Osteoblast (primary cell): ENCODE data around the gene ARHGAP28. TPM values are rescaled to one million over a fixed set of nuclear protein-coding genes. Genes with fewer than 3 reads are reported as not detected.

Source experiments
- DNase-seq: peaks from one replicate; pipeline ENCODE4 v3.0.0; 2011; ENCODE audit warnings: low spot score, mixed read lengths; ENCODE audit not compliant: insufficient read length; ENCODE audit errors: missing footprints
- H2AFZ ChIP-seq: 2 replicates; pipeline ENCODE4 v1.6.0; 2011; ENCODE audit warnings: mild to moderate bottlenecking, low read length
- H3K27ac ChIP-seq: 2 replicates; pipeline ENCODE4 v1.5.1; 2011; ENCODE audit warnings: mild to moderate bottlenecking, low read depth, low read length, moderate library complexity
- H3K27me3 ChIP-seq: 2 replicates; pipeline ENCODE4 v1.6.0; 2012; ENCODE audit warnings: mild to moderate bottlenecking, control low read depth, inconsistent platforms, low read length, moderate library complexity; ENCODE audit not compliant: insufficient read depth
- H3K36me3 ChIP-seq: 2 replicates; pipeline ENCODE4 v1.5.1; 2011; ENCODE audit warnings: mild to moderate bottlenecking, low read length, control low read depth, moderate library complexity; ENCODE audit not compliant: insufficient read depth
- H3K4me1 ChIP-seq: 2 replicates; pipeline ENCODE4 v1.5.1; 2011; ENCODE audit warnings: mild to moderate bottlenecking, low read length, control low read depth, moderate library complexity; ENCODE audit not compliant: insufficient read depth
- H3K4me2 ChIP-seq: 2 replicates; pipeline ENCODE4 v1.6.0; 2011; ENCODE audit warnings: mild to moderate bottlenecking, low read length; ENCODE audit not compliant: insufficient read depth
- H3K4me3 ChIP-seq: fragments of 200-600 bp; sonication (generic); 3 replicates; pipeline ENCODE4 v1.5.1; 2012; ENCODE audit warnings: mild to moderate bottlenecking, low read length, inconsistent platforms; ENCODE audit not compliant: insufficient read depth
- H3K79me2 ChIP-seq: 2 replicates; pipeline ENCODE4 v1.6.0; 2012; ENCODE audit warnings: mild to moderate bottlenecking, low read length, control low read depth, inconsistent platforms; ENCODE audit not compliant: insufficient read depth
- H3K9me3 ChIP-seq: 2 replicates; pipeline ENCODE4 v1.5.1; 2011; ENCODE audit warnings: low read depth, low read length, control low read depth
- H4K20me1 ChIP-seq: 2 replicates; pipeline ENCODE4 v1.6.0; 2012; ENCODE audit warnings: mild to moderate bottlenecking, low read length, control low read depth; ENCODE audit not compliant: insufficient read depth
- total RNA-seq: library from RNA; depleted of rRNA; stranded (reverse); fragments of >200 nt; gene quantifications from 2 replicates; pipeline ENCODE4 v1.2.3, GENCODE V29; 2012
- TF ChIP-seq, protein P1 (sequence below): IDR thresholded peaks from 2 replicates; pipeline ENCODE4 v1.5.1; 2011; ENCODE audit warnings: mild to moderate bottlenecking, low read depth, low read length, moderate library complexity; ENCODE audit errors: extremely low read depth

ARHGAP28 gene
- total RNA-seq, 1 donor: 23.9 TPM

DNA sequence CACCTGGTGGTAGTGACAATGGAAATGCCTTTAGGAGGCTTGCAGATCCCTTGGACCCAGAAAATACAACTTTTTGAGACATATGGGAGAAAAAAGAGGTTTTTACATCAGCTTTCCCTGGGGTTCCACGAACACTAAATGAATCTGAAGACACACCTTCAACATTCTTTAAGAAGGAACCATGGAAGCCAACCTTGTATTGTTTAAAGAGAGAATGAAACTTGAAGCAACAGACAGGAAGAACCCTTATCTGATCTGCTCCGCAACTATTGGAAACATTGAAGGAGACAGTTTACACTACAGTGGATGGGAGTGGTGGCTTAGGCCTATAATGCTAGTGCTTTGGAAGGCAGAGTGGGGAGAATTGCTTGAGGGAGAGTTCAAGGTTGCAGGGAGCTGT is 197.6 kb downstream of the ARHGAP28 start:
- Histone ChIP-seq H3K4me3 (no peak overlapping the region), H3K27me3 (no peaks in the 10 kb centered on the region), H3K27ac (no peak overlapping the region), H4K20me1 (no peaks in the 10 kb centered on the region), H3K9me3 (no peaks in the 10 kb centered on the region), H3K36me3 (no peaks in the 10 kb centered on the region), H3K79me2 (no peaks in the 10 kb centered on the region), H3K4me2 (no peak overlapping the region), H3K4me1 (no peaks in the 10 kb centered on the region), H2AFZ (no peak overlapping the region)
- TF ChIP-seq, protein P1, sequence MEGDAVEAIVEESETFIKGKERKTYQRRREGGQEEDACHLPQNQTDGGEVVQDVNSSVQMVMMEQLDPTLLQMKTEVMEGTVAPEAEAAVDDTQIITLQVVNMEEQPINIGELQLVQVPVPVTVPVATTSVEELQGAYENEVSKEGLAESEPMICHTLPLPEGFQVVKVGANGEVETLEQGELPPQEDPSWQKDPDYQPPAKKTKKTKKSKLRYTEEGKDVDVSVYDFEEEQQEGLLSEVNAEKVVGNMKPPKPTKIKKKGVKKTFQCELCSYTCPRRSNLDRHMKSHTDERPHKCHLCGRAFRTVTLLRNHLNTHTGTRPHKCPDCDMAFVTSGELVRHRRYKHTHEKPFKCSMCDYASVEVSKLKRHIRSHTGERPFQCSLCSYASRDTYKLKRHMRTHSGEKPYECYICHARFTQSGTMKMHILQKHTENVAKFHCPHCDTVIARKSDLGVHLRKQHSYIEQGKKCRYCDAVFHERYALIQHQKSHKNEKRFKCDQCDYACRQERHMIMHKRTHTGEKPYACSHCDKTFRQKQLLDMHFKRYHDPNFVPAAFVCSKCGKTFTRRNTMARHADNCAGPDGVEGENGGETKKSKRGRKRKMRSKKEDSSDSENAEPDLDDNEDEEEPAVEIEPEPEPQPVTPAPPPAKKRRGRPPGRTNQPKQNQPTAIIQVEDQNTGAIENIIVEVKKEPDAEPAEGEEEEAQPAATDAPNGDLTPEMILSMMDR: no peak
- DNase-seq: no peak

DNA sequence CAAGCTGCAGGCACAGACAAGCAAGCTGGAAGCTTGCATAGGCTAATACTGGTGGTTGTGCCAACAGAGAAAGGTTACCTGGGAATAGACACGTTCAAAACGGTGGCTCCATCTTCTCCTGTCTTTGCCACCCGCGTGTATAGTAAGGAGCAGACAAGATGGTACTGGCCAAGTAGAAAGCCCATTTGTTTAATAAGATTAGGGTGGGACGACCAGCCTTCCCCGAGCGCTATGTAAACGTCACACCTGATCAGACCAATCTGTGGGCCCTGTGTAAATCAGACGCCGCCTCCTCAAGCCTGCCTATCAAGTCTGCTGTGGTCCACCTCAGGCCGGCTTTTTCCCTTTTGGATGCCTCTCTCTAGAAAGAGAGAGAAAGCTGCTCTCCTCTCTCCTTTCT is 198.8 kb downstream of the ARHGAP28 start:
- H3K27ac ChIP-seq: no peak overlapping the region
- no peak overlapping the region for H3K4me3 ChIP-seq
- no peak for DNase-seq
- no peak overlapping the region for H3K4me2 ChIP-seq
- H4K20me1 ChIP-seq: no peaks in the 10 kb centered on the region
- H3K9me3 ChIP-seq: no peaks in the 10 kb centered on the region
- no peaks in the 10 kb centered on the region for H3K79me2 ChIP-seq
- no peaks in the 10 kb centered on the region for H3K27me3 ChIP-seq
- TF ChIP-seq, protein P1: no peak
- no peaks in the 10 kb centered on the region for H3K4me1 ChIP-seq
- H3K36me3 ChIP-seq: no peaks in the 10 kb centered on the region
- no peak overlapping the region for H2AFZ ChIP-seq

GRCh38 chr18:6929370-6930102 is 200.0 kb downstream of the ARHGAP28 start:
- no peaks in the 10 kb centered on the region for H3K9me3 ChIP-seq
- no peaks in the 10 kb centered on the region for H4K20me1 ChIP-seq
- TF ChIP-seq, protein P1: no peak

GRCh38 chr18:6934859-6935258 is 205.3 kb downstream of the ARHGAP28 start:
- H3K79me2 ChIP-seq: no peaks in the 10 kb centered on the region
- no peak overlapping the region for H3K27ac ChIP-seq
- H2AFZ ChIP-seq: no peak overlapping the region
- DNase-seq: no peak
- no peak overlapping the region for H3K4me3 ChIP-seq
- peaks cover 2% of the 10 kb centered on the region for H3K27me3 ChIP-seq
- TF ChIP-seq, protein P1: no peak
- H3K4me2 ChIP-seq: no peak overlapping the region
- H4K20me1 ChIP-seq: no peaks in the 10 kb centered on the region
- no peaks in the 10 kb centered on the region for H3K36me3 ChIP-seq
- no peaks in the 10 kb centered on the region for H3K4me1 ChIP-seq
- no peaks in the 10 kb centered on the region for H3K9me3 ChIP-seq

More at GRCh38 chr18:6929370-6930102, 200.0 kb downstream of the ARHGAP28 start:
- Histone ChIP-seq H3K4me2 (no peak overlapping the region), H3K36me3 (no peaks in the 10 kb centered on the region), H3K27ac (no peak overlapping the region), H3K4me1 (no peaks in the 10 kb centered on the region), H3K79me2 (no peaks in the 10 kb centered on the region), H3K27me3 (no peaks in the 10 kb centered on the region), H2AFZ (no peak overlapping the region), H3K4me3 (no peak overlapping the region)
- no peak for DNase-seq
